H1 (cell line): Measurements from ENCODE around the gene TMA7.

Experiments
- RAD21 ChIP-seq, 2 experiments: IDR thresholded peaks in 1 of 2; conservative IDR thresholded peaks in 1 of 2; 2 replicates each; pipeline ENCODE4 v1.6.1; 2011; ENCODE audit warnings: low read depth in 2 of 2, low read length in 2 of 2, improper control_type of control experiment in 1 of 2, inconsistent platforms in 1 of 2, mild to moderate bottlenecking in 1 of 2, moderate library complexity in 1 of 2
- SRF ChIP-seq: IDR thresholded peaks from 2 replicates; pipeline ENCODE4 v1.6.1; 2011; ENCODE audit warnings: mild to moderate bottlenecking, low read depth, low read length, moderate library complexity

GRCh38 chr3:48405971-48406370 lies 34.1 kb upstream of the TMA7 start:
- TF ChIP-seq RAD21 (IDR thresholded peaks at IDR 0.05 in 1 of 2, conservative IDR thresholded peaks at IDR 0.05 in 1 of 2; ENCODE audit: low read depth in 2 of 2, low read length in 2 of 2) (no peak), SRF (no peak)
